Endodermal cell (in vitro differentiated cells): Measurements from ENCODE around the gene CDC14A. TPM values are rescaled to one million over a fixed set of nuclear protein-coding genes. Genes with fewer than 3 reads are reported as not detected.

ENCODE experiments used
- DNase-seq: peaks from one replicate; pipeline ENCODE4 v3.0.0-alpha.2; 2017
- H3K27ac ChIP-seq: 2 replicates; pipeline ENCODE4 v1.5.1; 2013; ENCODE audit warnings: mild to moderate bottlenecking, low read depth, low read length, moderate library complexity
- H3K27me3 ChIP-seq: 2 replicates; pipeline ENCODE4 v1.6.1; 2013; ENCODE audit warnings: mild to moderate bottlenecking, low read length, moderate library complexity; ENCODE audit not compliant: insufficient read depth, control insufficient read depth, poor library complexity, severe bottlenecking
- H3K36me3 ChIP-seq: 2 replicates; pipeline ENCODE4 v1.7.0; 2013; ENCODE audit warnings: mild to moderate bottlenecking, low read length, moderate library complexity; ENCODE audit not compliant: control insufficient read depth, insufficient read depth
- H3K4me1 ChIP-seq: one replicate; pipeline ENCODE4 v1.7.0; 2013; ENCODE audit warnings: low read length; ENCODE audit not compliant: control insufficient read depth, insufficient read depth
- H3K4me3 ChIP-seq: 2 replicates; pipeline ENCODE4 v1.5.1; 2013; ENCODE audit warnings: mild to moderate bottlenecking, low read length, moderate library complexity
- H3K9ac ChIP-seq: 2 replicates; pipeline ENCODE4 v1.6.1; 2013; ENCODE audit warnings: mild to moderate bottlenecking, low read length, moderate library complexity; ENCODE audit not compliant: poor library complexity, severe bottlenecking; ENCODE audit errors: extremely low read depth
- H3K9me3 ChIP-seq: 2 replicates; pipeline ENCODE4 v1.6.1; 2013; ENCODE audit warnings: mild to moderate bottlenecking, low read length, moderate library complexity; ENCODE audit not compliant: control insufficient read depth
- H3K27ac Mint-ChIP-seq: 2 replicates; pipeline ENCODE4 v1.8.0; 2020; ENCODE audit warnings: mixed read lengths
- H3K27me3 Mint-ChIP-seq: 2 replicates; pipeline ENCODE4 v1.8.0; 2021; ENCODE audit warnings: mild to moderate bottlenecking, mixed read lengths; ENCODE audit not compliant: insufficient read depth
- H3K36me3 Mint-ChIP-seq: 2 replicates; pipeline ENCODE4 v1.8.0; 2020; ENCODE audit warnings: low read depth, mixed read lengths
- H3K4me1 Mint-ChIP-seq: 2 replicates; pipeline ENCODE4 v1.8.0; 2020; ENCODE audit warnings: mixed read lengths
- H3K4me3 Mint-ChIP-seq: 2 replicates; pipeline ENCODE4 v1.8.0; 2020; ENCODE audit warnings: mild to moderate bottlenecking, moderate library complexity, mixed read lengths
- H3K9me3 Mint-ChIP-seq: 2 replicates; pipeline ENCODE4 v1.8.0; 2020; ENCODE audit warnings: mild to moderate bottlenecking, mixed read lengths
- CTCF ChIP-seq: fragments of 200-600 bp; sonication (generic); conservative IDR thresholded peaks from 2 replicates; pipeline ENCODE4 v1.5.0; 2021; ENCODE audit warnings: antibody characterized with exemption, mild to moderate bottlenecking
- WGBS, 2 experiments: methylation state at CpG; one replicate each; pipeline versions ENCODE4 v1.1.5 to v1.1.7; 2013; ENCODE audit warnings: missing lambda C conversion rate in 2 of 2, mixed read lengths in 1 of 2; ENCODE audit not compliant: insufficient coverage in 1 of 2, insufficient read length in 1 of 2; 5-methylcytosine and 5-hydroxymethylcytosine counted together
- total RNA-seq, 2 donors: library from RNA; stranded (reverse); fragmentation: NEBNext Ultra II Directional in 1 of 2; extraction: Animal tissue kit (Norgen Biotek cat#: 25700) in 1 of 2; gene quantifications; 2 replicates in 1 of 2; 3 replicates in 1 of 2; pipeline ENCODE4 v1.2.1, GENCODE V29; 2021

Gene CDC14A
- total RNA-seq, 2 donors from 2014 or later: 14.5 to 17.6 TPM

- Histone ChIP-seq H3K4me1 (no peaks in the 10 kb centered on the region), H3K27me3 (no peaks in the 10 kb centered on the region), H3K36me3 (peaks cover 11% of the 10 kb centered on the region), H3K4me3 (no peak overlapping the region), H3K27ac (no peak overlapping the region), H3K9me3 (no peaks in the 10 kb centered on the region), H3K9ac (no peak overlapping the region)
- TF ChIP-seq CTCF: no peak
- Mint-ChIP-seq H3K36me3 (peaks cover 15% of the 10 kb centered on the region), H3K4me3 (no peak overlapping the region), H3K27me3 (no peaks in the 10 kb centered on the region), H3K4me1 (peaks cover 24% of the 10 kb centered on the region), H3K27ac (no peak overlapping the region), H3K9me3 (no peaks in the 10 kb centered on the region)
- WGBS, 2 experiments: 94 to 100% methylated on average over 1 to 4 of the region's 5 CpGs
- no peak for DNase-seq
These were observed 62.6 kb downstream of the CDC14A start for GRCh38 chr1:100414693-100415497.

- Histone ChIP-seq H3K27me3 (no peaks in the 10 kb centered on the region), H3K9me3 (no peaks in the 10 kb centered on the region), H3K4me1 (no peaks in the 10 kb centered on the region), H3K4me3 (no peak overlapping the region), H3K27ac (no peak overlapping the region), H3K9ac (no peak overlapping the region), H3K36me3 (peaks cover 11% of the 10 kb centered on the region)
- DNase-seq: no peak
- TF ChIP-seq CTCF: no peak
- no peaks in the 10 kb centered on the region for H3K9me3 Mint-ChIP-seq
- no peak overlapping the region for H3K27ac Mint-ChIP-seq
- no peaks in the 10 kb centered on the region for H3K27me3 Mint-ChIP-seq
- H3K4me1 Mint-ChIP-seq: peaks cover 24% of the 10 kb centered on the region
- no peak overlapping the region for H3K4me3 Mint-ChIP-seq
- H3K36me3 Mint-ChIP-seq: peaks cover 15% of the 10 kb centered on the region
These were observed 63.1 kb downstream of the CDC14A start for GRCh38 chr1:100415498-100415778.

GRCh38 chr1:100419072-100419471, 66.8 kb downstream of the CDC14A start:
- Mint-ChIP-seq H3K27me3 (no peaks in the 10 kb centered on the region), H3K4me3 (no peak overlapping the region), H3K36me3 (peaks cover 15% of the 10 kb centered on the region), H3K27ac (no peak overlapping the region), H3K9me3 (no peaks in the 10 kb centered on the region), H3K4me1 (peaks cover 32% of the 10 kb centered on the region)
- H3K9ac ChIP-seq: no peak overlapping the region
- no peaks in the 10 kb centered on the region for H3K27me3 ChIP-seq
- peaks cover 10% of the 10 kb centered on the region for H3K4me1 ChIP-seq
- peaks cover 11% of the 10 kb centered on the region for H3K36me3 ChIP-seq
- H3K9me3 ChIP-seq: no peaks in the 10 kb centered on the region
- 94 to 100% methylated on average over 1 to 2 of the region's 2 CpGs for WGBS, 2 experiments
- no peak for DNase-seq
- H3K4me3 ChIP-seq: no peak overlapping the region
- no peak for TF ChIP-seq CTCF
- no peak overlapping the region for H3K27ac ChIP-seq
